Kidney (tissue), 14 donors: ENCODE data around the gene TPRN. TPM values are rescaled to one million over a fixed set of nuclear protein-coding genes. Genes with fewer than 3 reads are reported as not detected.

ENCODE experiments used
- DNase-seq, 5 donors: peaks; one replicate each; pipeline ENCODE4 v3.0.0-alpha.2; 2013 to 2020
- FAIRE-seq: peaks from 2 replicates; lab custom pipeline; 2012; peaks lifted over from hg19 to GRCh38; lab: Jason Lieb, UNC
- H3K27ac ChIP-seq, 2 donors: one replicate each; pipeline ENCODE4 v1.7.0; 2013; ENCODE audit warnings: low read depth in 2 of 2, low read length in 2 of 2, inconsistent platforms in 1 of 2
- H3K27me3 ChIP-seq: one replicate; pipeline ENCODE4 v1.7.1; 2013; ENCODE audit warnings: low read length, inconsistent platforms; ENCODE audit not compliant: control insufficient read depth, insufficient read depth
- H3K36me3 ChIP-seq, 3 donors: one replicate each; pipeline versions ENCODE4 v1.7.0 to v1.7.1; 2013; ENCODE audit warnings: low read length in 3 of 3, control low read depth in 1 of 3, inconsistent platforms in 1 of 3; ENCODE audit not compliant: insufficient read depth in 3 of 3, control insufficient read depth in 2 of 3
- H3K4me1 ChIP-seq, 3 donors: one replicate each; pipeline versions ENCODE4 v1.7.0 to v1.7.1; 2013; ENCODE audit warnings: low read length in 3 of 3, inconsistent platforms in 1 of 3, low read depth in 1 of 3; ENCODE audit not compliant: control insufficient read depth in 2 of 3, insufficient read depth in 2 of 3
- H3K4me3 ChIP-seq, 3 donors: one replicate each; pipeline versions ENCODE4 v1.7.0 to v1.8.1; 2013; ENCODE audit warnings: low read length in 3 of 3, control low read depth in 1 of 3, inconsistent platforms in 1 of 3
- H3K9ac ChIP-seq, 3 donors: one replicate each; pipeline versions ENCODE4 v1.7.0 to v1.7.1; 2013; ENCODE audit warnings: low read length in 3 of 3, control low read depth in 1 of 3, inconsistent platforms in 1 of 3
- H3K9me3 ChIP-seq, 3 donors: one replicate each; pipeline versions ENCODE4 v1.7.0 to v1.7.1; 2013; ENCODE audit warnings: low read length in 3 of 3, control low read depth in 1 of 3, inconsistent platforms in 1 of 3; ENCODE audit not compliant: control insufficient read depth in 2 of 3, insufficient read depth in 1 of 3
- CTCF ChIP-seq: IDR thresholded peaks from 3 replicates; pipeline ENCODE4 v1.5.1; 2012; ENCODE audit warnings: mild to moderate bottlenecking, moderate library complexity, borderline replicate concordance; ENCODE audit not compliant: insufficient read depth; ENCODE audit errors: extremely low read depth
- intact Hi-C: fragments of 100-400 bp; cut with DNase I; formaldehyde crosslinking; loops from one replicate; pipeline ENCODE4 v1.11.1; 2022
- polyA plus RNA-seq: library from polyadenylated mRNA; stranded (reverse); fragments of 350-450 nt; fragmentation: Illumina TruSeq; extraction: RNeasy Lipid Tissue Mini Kit (QIAGEN cat#74804); gene quantifications from one replicate; pipeline ENCODE4 v1.2.3, GENCODE V29; 2014; ENCODE audit warnings: low read depth, low replicate concordance; ENCODE audit not compliant: insufficient read depth
- total RNA-seq: library from RNA; stranded (reverse); fragmentation: NEBNext Ultra II Directional; extraction: Animal tissue kit (Norgen Biotek cat#: 25700); gene quantifications from one replicate; pipeline ENCODE4 v1.2.1, GENCODE V29; 2021
- donor health status: control.
- donor health status: control.
- donor health status: control.
- donor health status: control.
- donor health status: control.
- donor health status: DM: yes; HTN: yes; CAD: no.
- donor health status: Normal renal cell carcinoma (clear cell type).

TPRN gene
- total and polyA plus RNA-seq, 2 donors from 2014 or later, result 47.2 to 49.5 TPM

- no peak for FAIRE-seq
- Histone ChIP-seq H3K27ac (peak overlapping the region; percentile 75 to 85), H3K9me3 (no peaks in the 10 kb centered on the region), H3K9ac (peak overlapping the region; percentile 58 to 80 (median 70)), H3K4me1 (peaks cover 4 to 48% (median 35%) of the 10 kb centered on the region in 3 donors), H3K4me3 (peak overlapping the region; percentile 74 to 94 (median 75)), H3K36me3 (peaks cover 0 to 15% (median 4%) of the 10 kb centered on the region in 3 donors), H3K27me3 (no peaks in the 10 kb centered on the region)
- no peak for DNase-seq
- no peak for TF ChIP-seq CTCF
- intact Hi-C loops, result no loop called here
Measured at GRCh38 chr9:137189297-137190295, 10.9 kb downstream of the TPRN start.

DNA sequence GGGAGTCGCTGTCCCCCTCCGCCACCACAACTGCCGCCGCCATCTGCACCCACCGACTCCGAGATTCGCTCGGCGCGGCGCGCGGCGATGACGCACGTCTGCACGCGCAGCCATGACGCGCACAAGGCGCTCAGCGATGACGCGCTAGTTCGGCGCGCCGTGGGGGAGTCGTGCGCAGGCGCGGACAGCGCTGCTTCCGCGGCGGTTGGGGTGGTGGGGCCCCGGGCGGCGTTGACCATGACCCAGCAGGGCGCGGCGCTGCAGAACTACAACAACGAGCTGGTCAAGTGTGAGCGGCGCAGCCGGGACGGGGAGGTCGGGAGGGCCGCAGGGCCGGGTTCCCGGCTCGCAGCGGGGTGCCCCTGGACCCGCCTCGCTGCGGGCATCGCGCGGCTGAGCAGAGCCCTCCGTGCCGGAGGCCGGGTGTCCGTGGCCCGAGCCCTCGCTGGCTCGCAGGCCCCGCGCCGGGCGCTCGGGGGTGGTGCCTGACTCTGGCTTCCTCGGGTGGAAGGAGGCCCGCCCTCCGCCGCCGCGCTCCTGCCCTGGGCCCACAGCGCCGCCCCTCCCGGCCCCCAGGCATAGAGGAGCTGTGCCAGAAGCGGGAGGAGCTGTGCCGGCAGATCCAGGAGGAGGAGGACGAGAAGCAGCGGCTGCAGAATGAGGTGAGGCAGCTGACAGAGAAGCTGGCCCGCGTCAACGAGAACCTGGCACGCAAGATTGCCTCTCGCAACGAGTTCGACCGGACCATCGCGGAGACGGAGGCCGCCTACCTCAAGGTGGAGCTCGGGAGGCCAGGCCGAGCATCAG is 11.8 kb downstream of the TPRN start, which contains the start of the genes ANAPC2 and SSNA1:
Gene ANAPC2 (minus strand): TSS at position 71 of the 807 bp plus-strand sequence. CDS start 28 bp downstream, at position 43.
Gene SSNA1 (plus strand): TSS at position 187 of the 807 bp plus-strand sequence. CDS start 51 bp downstream, at position 238.
- Histone ChIP-seq H3K36me3 (peaks cover 0 to 15% (median 11%) of the 10 kb centered on the region in 3 donors), H3K9ac (peak within 1 kb of the TSS; percentile 58 to 95 (median 70)), H3K27ac (peak within 1 kb of the TSS; percentile 75 to 85), H3K4me1 (peaks cover 4 to 46% (median 30%) of the 10 kb centered on the region in 3 donors), H3K9me3 (no peaks in the 10 kb centered on the region), H3K27me3 (no peaks in the 10 kb centered on the region), H3K4me3 (peak within 1 kb of the TSS; percentile 74 to 94 (median 75))
- DNase-seq (peak; percentile 93 to 97 (median 96)), FAIRE-seq (no peak)
- peak; percentile 25 for TF ChIP-seq CTCF
- intact Hi-C loops, result no loop called here

- intact Hi-C loops, result no loop called here
- Histone ChIP-seq H3K36me3 (peaks cover 0 to 21% (median 17%) of the 10 kb centered on the region in 3 donors), H3K4me3 (peak overlapping the region; percentile 70 to 94 (median 71)), H3K9ac (peak overlapping the region; percentile 7 to 95 (median 48)), H3K4me1 (peaks cover 4 to 43% (median 30%) of the 10 kb centered on the region in 3 donors), H3K27ac (peak overlapping the region; percentile 51 to 85), H3K9me3 (no peaks in the 10 kb centered on the region), H3K27me3 (no peaks in the 10 kb centered on the region)
- no peak for DNase-seq
- TF ChIP-seq CTCF, result no peak
- FAIRE-seq, result no peak
Measured at GRCh38 chr9:137188086-137188489, 12.5 kb downstream of the TPRN start.
